GM19240 (cell line): Measurements from ENCODE around the gene LDAH.

Experiments used
- DNase-seq: peaks from one replicate; pipeline ENCODE4 v3.0.0; 2011; ENCODE audit warnings: low spot score; ENCODE audit not compliant: insufficient read length

Gene LDAH

DNA sequence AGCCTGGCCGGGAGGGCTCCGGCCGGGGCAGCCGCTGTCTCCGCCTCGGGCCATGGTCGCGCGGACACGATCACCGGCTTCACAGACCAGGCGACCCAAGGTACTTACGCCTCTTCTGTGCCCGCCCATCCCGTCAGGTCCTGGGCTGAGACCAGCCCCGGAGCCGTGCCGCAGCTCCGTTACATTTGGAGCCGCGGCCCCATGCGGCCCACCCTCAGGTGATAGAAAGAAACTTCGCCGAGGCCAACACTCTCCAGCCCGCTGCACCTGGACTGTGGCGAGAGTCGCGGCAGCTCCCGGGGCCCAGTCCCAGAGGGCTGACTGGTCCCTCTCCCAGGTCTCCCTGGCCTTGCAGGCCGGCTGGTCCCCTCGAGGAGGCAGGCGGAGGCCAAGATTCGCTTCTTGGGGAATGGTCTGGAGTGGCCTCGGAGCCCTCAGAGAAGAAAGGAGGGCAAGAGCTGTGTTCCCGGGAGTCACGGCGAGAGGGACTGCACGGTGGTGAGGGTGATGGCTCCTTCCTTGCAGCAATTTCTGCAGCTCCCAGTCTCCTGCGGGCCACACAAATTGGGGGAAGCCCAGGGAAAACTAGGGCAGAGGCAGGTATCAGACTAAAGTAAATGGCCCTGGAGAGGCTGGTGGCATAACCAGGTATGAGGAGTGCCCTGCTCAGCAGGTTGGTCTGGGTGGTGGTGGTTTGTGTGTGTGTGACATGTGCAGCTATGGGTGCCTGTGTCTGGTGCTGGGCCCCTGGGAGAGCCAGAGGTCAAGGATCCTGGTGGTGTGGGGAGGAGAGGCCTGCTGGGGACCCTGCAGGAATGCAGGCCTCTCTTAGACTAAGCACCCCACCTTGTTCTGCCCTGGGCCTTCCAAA, 155.1 kb downstream of the LDAH start:
- no peak for DNase-seq

DNA sequence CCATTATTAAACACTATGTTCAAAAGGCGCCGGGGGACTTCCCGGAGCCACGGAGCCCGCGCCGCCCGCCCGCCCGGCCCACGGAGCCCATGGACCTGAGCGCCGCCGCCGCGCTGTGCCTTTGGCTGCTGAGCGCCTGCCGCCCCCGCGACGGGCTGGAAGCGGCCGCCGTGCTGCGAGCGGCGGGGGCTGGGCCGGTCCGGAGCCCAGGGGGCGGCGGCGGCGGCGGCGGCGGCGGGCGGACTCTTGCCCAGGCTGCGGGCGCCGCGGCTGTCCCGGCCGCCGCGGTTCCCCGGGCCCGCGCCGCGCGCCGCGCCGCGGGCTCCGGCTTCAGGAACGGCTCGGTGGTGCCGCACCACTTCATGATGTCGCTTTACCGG, 155.8 kb downstream of the LDAH start:
- DNase-seq: no peak

- peak; percentile 38 for DNase-seq
These were observed 156.4 kb downstream of the LDAH start, which contains the start of gene GDF7 for GRCh38 chr2:20666304-20667150. Gene GDF7 (plus strand): TSS chr2:20667144. CDS start chr2:20667240, 96 bp downstream.

DNA sequence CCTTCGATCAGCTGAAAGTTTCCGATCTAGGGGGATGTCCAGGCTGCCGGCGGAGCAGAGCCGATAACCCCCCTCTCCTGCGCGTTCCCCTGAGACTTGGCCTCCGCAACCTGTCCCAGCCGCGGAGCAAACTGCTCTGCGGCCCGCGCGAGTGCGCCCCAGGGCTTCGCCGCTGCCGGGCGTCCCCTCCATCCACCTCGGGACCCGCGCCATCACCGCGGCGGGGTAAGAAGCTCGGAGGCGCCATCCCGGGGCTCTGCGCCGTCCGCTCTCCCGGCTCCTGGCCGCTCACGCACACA, 156.9 kb downstream of the LDAH start:
- no peak for DNase-seq

DNA sequence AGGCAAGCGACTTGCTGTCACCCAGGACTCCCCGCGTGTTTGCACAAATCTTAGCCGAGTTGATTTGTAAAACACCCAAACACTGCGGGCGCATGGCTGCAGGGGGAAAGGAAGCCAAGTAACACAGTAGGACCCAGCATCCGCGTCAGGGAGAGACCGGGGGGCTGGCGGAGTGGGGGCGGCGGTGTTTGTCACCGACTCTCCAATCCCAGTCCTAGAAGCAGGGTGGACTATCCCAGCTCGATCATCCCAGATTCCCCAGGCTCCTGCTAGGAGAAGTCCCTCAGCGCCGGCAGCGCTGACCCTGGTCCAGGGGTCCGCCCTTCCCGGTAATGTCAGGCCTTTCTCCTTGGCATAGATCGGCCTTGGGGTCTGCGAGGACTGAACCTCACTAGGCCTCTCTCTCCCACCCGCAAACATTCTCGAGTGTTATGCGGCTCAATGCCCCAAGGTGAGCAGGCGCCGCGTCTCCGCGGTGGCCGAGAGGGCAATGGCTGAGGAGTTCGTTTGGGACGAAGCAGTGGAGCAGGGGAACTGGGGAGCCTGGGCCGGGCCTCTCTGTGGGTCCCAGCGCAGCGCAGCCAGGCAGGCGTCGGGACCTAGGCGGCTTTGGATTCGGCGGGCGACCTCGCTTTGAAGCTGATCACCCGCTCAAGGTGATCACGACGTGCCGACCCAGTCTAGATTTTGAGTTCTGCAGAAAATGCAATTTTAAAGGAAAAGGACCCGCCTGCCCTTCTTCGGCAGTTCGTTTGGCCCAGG, 157.5 kb downstream of the LDAH start:
- no peak for DNase-seq

DNA sequence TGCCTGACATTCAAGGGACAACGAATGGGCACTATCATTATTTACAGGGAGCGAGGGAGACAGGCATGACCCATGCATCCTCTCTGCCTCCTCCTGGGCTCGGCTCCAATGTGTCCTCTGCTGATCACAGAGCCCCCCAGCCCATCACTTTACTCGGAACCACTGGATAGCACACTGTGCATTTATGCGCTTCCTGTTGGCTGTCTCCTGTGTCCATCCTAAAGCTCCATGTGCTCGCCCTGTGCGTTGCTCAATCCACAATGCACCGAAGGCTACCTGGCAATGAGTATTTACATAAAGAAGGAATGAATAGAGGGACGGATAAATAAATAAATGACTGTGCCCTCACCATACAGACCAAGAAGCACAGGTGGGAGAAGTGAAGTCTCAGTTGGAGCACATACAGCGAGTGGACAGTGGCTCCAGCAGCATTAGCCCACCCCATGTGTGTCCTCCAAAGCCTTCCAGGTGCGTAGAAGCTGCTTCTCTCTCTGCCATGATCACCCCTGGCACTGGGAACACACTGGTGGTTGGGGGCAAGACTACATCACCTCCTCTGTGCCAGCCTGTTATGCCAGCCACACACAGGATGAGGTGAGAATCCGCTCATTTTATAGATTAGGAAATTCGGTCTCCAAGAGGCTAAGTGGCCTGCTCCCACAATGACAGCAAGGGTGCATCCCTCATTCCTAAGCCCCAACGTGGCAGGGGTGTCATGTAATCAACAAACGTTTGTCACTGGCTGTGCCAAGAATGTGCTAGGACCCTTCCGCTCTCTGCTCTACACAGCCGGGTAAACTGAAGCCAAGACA, 158.3 kb downstream of the LDAH start:
- DNase-seq: no peak

DNA sequence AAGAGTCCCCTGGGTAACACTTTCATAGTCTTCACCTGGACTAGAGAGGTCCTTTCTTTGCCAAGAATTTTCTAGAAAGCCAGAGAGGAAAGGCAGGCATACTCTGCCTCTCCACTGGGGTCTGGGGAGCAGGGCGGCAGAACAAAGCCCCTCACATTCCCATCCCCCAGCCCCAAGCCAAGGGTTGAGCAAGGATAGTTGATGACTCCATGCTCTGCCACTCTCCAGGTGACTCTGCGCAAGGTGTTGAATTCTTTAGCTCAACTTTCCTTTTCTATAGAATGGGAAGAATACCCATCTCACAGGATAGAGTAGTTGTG, 158.9 kb downstream of the LDAH start:
- DNase-seq: no peak

GRCh38 chr2:20663196-20664070, 159.5 kb downstream of the LDAH start:
- DNase-seq: no peak

GRCh38 chr2:20662308-20662937, 160.5 kb downstream of the LDAH start:
- DNase-seq: no peak

DNA sequence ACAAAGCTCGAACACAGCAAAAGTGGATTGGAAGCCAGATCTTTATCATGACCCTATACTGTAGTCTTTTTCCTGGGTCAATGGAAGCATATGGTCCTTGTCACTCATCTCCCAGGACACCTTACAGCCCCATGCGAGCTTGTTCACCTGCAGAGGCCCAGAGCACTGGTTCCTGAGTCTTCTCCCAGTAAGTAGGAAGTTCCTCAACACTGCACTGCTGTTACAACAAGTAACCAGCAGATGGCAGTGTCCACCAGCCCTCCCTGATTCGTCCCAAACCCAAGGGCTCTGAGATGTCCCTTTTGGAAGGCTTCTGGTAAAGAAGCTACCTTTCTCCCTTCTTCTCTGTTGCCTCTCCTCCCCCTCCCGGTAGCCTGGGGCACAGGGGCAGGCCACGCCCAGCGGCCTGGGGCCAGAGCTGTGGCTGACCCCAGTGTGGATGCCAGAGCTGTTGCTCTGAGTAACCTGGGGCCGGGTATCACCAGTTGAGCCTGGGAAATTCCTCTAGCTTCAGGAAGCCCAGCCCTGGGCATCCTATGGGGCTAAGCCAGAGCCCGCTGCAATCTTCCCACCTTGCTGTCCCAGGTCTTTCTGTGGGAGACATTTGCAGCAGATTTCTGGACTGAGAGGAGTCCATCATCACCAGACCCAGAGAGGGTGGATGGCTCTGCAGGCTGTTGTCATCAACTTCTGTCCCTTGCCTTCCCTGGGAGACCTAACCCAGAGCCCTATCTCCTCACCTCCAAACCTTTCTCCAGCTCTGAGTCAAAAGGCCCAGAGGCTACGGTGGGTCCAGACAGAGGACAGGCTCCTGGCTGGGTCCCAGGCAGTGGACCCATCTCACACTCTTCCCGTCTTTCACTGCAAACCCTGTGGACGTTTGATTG, 161.2 kb downstream of the LDAH start:
- DNase-seq: peak; percentile 75

GRCh38 chr2:20660506-20661420, 162.1 kb downstream of the LDAH start:
- DNase-seq: no peak

DNA sequence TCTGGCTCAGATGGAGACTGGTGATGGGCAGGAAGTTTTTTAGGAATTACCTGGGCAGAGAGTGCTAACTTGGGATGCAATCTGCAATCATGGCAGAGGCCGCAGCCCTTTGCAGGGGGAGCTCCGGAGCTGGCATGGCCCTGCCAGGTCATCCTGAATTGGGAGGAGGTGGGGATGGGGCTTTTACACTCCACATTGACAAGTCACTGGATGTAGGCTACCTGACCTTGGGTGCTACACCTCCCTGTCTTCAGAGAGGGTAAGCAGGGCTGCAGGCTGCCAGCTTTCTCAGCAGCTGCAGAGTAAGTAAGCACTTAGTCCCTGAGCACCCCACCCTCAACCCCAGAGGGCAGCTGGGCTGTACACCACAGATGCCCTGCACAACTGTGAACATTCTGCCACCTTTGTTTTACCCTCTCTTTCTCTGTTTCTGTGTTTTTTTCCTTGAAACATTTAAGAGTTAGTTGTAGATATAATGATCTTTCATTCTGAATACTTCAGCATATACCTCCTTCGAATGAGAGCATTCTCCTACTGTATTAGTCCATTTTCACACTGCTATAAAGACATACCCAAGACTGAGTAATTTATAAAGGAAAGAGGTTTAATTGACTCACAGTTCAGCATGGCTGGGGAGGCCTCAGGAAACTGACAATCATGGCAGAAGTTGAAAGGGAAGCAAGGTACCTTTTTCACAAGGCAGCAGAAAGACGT, 165.2 kb downstream of the LDAH start:
- DNase-seq: no peak

DNA sequence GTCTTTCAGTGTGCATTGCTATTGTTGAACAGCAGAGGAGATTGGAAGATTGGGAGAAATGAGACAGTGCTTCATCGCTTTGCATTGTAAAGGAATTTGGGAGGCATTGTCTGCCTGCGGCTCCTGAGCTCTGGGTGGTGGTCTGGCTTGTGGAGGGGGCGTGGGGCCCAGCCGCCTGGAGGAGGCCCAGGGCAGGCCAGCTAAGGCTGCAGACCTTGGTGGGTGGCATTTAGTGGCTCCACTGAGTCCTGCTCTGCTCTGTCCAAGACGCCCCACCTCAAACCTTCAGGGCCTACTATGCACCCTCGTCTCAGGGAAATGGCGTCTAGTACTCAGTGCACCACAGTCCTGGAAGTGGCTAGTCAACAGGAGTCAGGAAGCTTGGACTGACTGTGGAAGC, 166.3 kb downstream of the LDAH start:
- no peak for DNase-seq

- no peak for DNase-seq
These were observed 168.4 kb downstream of the LDAH start for GRCh38 chr2:20654535-20654813.

DNA sequence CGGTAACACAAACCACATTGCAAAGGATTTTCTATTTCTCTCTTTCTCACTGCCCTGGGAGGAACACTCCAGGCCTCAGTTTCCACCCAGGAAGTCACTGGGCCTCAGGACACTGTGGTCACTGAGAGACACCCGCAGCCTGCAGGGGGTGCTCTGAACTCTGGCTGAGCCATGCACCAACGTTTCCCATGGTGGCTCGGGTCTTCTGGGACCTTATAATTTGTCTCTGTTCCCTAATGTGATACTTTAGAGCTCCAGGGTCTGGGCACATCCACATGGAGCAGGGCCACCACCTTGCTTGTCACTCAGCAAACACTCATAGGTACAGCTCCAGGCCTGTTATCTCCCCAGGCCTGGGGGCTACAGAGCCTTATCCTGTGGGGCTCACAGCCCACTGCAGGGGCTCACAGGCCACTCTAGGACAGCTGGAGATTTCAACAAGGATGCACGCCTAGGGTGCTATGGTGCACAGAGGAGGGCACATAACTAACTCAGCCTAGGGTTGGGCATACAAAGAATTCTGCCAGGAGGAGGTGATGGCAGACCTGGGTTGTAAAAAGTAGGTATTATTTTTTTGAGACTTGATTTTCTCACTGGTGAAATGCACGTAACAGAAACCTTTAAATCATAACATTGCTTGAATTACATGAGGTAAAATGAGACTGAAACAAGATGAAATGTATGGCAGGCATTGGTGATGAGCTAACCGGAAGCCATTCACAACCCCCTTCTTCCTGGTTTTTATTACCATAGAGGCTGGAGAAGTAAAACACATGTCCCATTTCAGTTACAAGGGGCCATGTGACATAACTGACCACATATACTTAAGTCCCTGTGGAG, 169.0 kb downstream of the LDAH start:
- DNase-seq: no peak
